T-cell (primary cell): ENCODE data around the gene PCDHB4. TPM values are rescaled to one million over a fixed set of nuclear protein-coding genes. Genes with fewer than 3 reads are reported as not detected.
"Not testable (repeated sequence)": the region's sequence is repeated elsewhere in the genome, so short reads cannot be mapped to it uniquely, and the experiment has no call there.

Experiments
- ATAC-seq, 4 experiments: fragments of 200-7000 bp in 3 of 4; fragments of 150-1000 bp in 1 of 4; cut with Tn5 transposase; replicated peaks in 1 of 4; 1 replicate in 3 of 4; 2 replicates in 1 of 4; pipeline ENCODE4 v1.10.0; 2021; ENCODE audit warnings: moderate library complexity in 3 of 4, mild to moderate bottlenecking in 2 of 4, moderate number of reproducible peaks in 1 of 4
- CTCF ChIA-PET, 2 donors: fragments of 300-600 bp; sonication (Branson Sonifier 250); formaldehyde crosslinking; loops; one replicate each; lab custom pipeline; 2022; ENCODE audit warnings: antibody characterized with exemption in 2 of 2; lab: Charles Lee
- POLR2A ChIA-PET, 2 donors: fragments of 300-600 bp; sonication (Branson Sonifier 250); formaldehyde crosslinking; loops; one replicate each; lab custom pipeline; 2022; ENCODE audit warnings: antibody characterized with exemption in 2 of 2; lab: Charles Lee
- DNase-seq, 35 experiments: peaks; one replicate each; pipeline versions ENCODE4 v3.0.0 to v3.0.0-alpha.2; 2013 to 2023
- H3K27ac ChIP-seq: one replicate; pipeline ENCODE4 v1.5.1; 2013; ENCODE audit warnings: low read length
- H3K27me3 ChIP-seq, 2 experiments: replicated peaks in 1 of 2; 1 replicate in 1 of 2; 2 replicates in 1 of 2; pipeline versions ENCODE4 v1.6.1 to v1.7.0; 2013; ENCODE audit warnings: low read length in 1 of 2, mixed read lengths in 1 of 2; ENCODE audit not compliant: control insufficient read depth in 2 of 2, insufficient read depth in 2 of 2; ENCODE audit errors: extremely low read depth in 1 of 2
- H3K36me3 ChIP-seq, 2 donors: 1 replicate in 1 of 2; 2 replicates in 1 of 2; pipeline versions ENCODE4 v1.6.1 to v1.7.0; 2013; ENCODE audit warnings: low read length in 1 of 2; ENCODE audit not compliant: control insufficient read depth in 2 of 2, insufficient read depth in 1 of 2; ENCODE audit errors: extremely low read depth in 1 of 2
- H3K4me1 ChIP-seq, 2 experiments: 1 replicate in 1 of 2; 2 replicates in 1 of 2; pipeline versions ENCODE4 v1.6.1 to v1.7.0; 2013; ENCODE audit warnings: low read length in 2 of 2, mixed read lengths in 1 of 2; ENCODE audit not compliant: insufficient read depth in 2 of 2, control insufficient read depth in 1 of 2; ENCODE audit errors: extremely low read depth in 1 of 2
- H3K4me3 ChIP-seq, 2 donors: 1 replicate in 1 of 2; 2 replicates in 1 of 2; pipeline versions ENCODE4 v1.5.1 to v1.7.0; 2013; ENCODE audit warnings: mild to moderate bottlenecking in 2 of 2, low read length in 1 of 2, moderate library complexity in 1 of 2; ENCODE audit not compliant: control insufficient read depth in 1 of 2; ENCODE audit errors: extremely low read depth in 1 of 2
- H3K9me3 ChIP-seq: 2 replicates; pipeline ENCODE4 v1.7.0; 2013
- H3K27ac Mint-ChIP-seq, 2 donors: one replicate each; pipeline ENCODE4 v1.8.0; 2020 to 2021; ENCODE audit warnings: mild to moderate bottlenecking in 2 of 2, mixed read lengths in 2 of 2
- H3K27me3 Mint-ChIP-seq, 2 donors: one replicate each; pipeline ENCODE4 v1.8.0; 2021 to 2022; ENCODE audit warnings: mixed read lengths in 2 of 2
- H3K36me3 Mint-ChIP-seq: one replicate; pipeline ENCODE4 v1.8.0; 2021; ENCODE audit warnings: mixed read lengths
- H3K4me1 Mint-ChIP-seq, 3 donors: one replicate each; pipeline ENCODE4 v1.8.0; 2020 to 2022; ENCODE audit warnings: mixed read lengths in 3 of 3, mild to moderate bottlenecking in 1 of 3
- H3K4me3 Mint-ChIP-seq, 3 donors: one replicate each; pipeline ENCODE4 v1.8.0; 2020 to 2022; ENCODE audit warnings: mild to moderate bottlenecking in 3 of 3, mixed read lengths in 3 of 3, moderate library complexity in 3 of 3
- H3K9me3 Mint-ChIP-seq, 3 donors: one replicate each; pipeline ENCODE4 v1.8.0; 2020 to 2022; ENCODE audit warnings: mixed read lengths in 3 of 3
- WGBS: methylation state at CpG from one replicate; pipeline ENCODE4 v1.1.5; 2013; ENCODE audit warnings: missing lambda C conversion rate; ENCODE audit not compliant: insufficient coverage; 5-methylcytosine and 5-hydroxymethylcytosine counted together
- total RNA-seq, 35 experiments: library from RNA in 6 of 35; stranded (reverse) in 6 of 35; fragments of 120-200 nt in 1 of 35; gene quantifications; one replicate each; pipeline versions ENCODE4 v1.2.1 to v1.2.4 and lab custom pipeline; 2013 to 2026

PCDHB4 gene
- total RNA-seq, 5 donors from 2014 or later (not counting 1 experiment from before 2014, with no cell fraction given) = not detected

DNA sequence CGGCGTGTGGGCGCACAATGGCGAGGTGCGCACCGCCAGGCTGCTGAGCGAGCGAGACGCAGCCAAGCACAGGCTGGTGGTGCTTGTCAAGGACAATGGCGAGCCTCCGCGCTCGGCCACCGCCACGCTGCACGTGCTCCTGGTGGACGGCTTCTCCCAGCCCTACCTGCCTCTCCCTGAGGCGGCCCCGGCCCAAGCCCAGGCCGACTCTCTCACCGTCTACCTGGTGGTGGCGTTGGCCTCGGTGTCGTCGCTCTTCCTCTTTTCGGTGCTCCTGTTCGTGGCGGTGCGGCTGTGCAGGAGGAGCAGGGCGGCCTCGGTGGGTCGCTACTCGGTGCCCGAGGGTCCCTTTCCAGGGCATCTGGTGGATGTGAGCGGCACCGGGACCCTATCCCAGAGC lies 30.5 kb downstream of the PCDHB4 start:
- peaks cover 10 to 28% of the 10 kb centered on the region in 2 experiments for H3K27me3 ChIP-seq
- H3K4me1 Mint-ChIP-seq, H3K4me3 Mint-ChIP-seq, POLR2A ChIA-PET, H3K36me3 ChIP-seq, H3K4me3 ChIP-seq, H3K27ac ChIP-seq, ATAC-seq, DNase-seq, H3K4me1 ChIP-seq, CTCF ChIA-PET, H3K9me3 ChIP-seq, H3K27ac Mint-ChIP-seq, H3K36me3 Mint-ChIP-seq: not testable (repeated sequence)
- peaks cover 47 to 60% of the 10 kb centered on the region in 2 donors for H3K27me3 Mint-ChIP-seq
- H3K9me3 Mint-ChIP-seq = peaks cover 6 to 34% (median 21%) of the 10 kb centered on the region in 3 donors
- 40% methylated on average over 34 of the region's 36 CpGs for WGBS

DNA sequence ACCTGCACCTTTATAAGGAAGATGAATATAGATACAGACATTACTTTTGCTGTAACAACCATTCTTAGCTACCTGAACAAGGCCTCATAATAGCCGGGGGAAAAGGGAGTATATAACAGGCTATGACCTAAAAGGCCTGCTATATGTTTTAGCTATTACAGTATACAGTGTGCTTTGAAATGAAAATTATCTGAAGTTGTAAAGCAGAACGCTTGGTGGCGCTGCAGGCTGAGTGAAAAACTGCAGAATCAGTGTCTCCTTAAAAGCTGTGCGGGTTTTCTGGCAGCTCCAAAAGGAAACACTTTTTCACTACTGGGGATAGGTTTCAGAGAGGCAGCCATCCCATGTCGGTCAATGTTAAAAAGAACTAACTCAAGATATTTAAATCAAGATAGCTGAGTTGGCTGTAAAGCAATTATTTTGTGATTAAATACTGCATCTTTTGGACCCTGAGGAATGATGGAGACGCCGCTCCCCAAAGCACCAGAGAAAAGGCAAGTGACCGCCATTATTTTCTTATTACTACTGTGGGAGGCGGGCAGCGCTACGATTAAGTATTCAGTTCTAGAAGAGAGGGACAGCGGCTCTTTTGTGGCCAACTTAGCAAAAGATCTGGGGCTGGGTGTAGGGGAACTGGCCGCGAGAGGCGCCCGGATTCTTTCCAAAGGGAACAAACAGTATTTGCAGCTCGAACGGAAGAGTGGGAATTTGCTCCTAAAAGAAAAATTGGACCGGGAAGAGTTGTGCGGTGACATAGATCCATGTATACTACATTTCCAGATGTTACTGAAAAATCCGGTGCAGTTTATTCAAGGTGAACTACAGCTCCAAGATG lies 34.1 kb downstream of the PCDHB4 start:
- H3K27me3 ChIP-seq = peaks cover 9 to 29% of the 10 kb centered on the region in 2 experiments
- no peak overlapping the region for H3K27ac Mint-ChIP-seq
- peaks cover 38 to 57% of the 10 kb centered on the region in 2 donors for H3K27me3 Mint-ChIP-seq
- no peak overlapping the region for H3K27ac ChIP-seq
- H3K36me3 ChIP-seq = no peaks in the 10 kb centered on the region
- no peak for ATAC-seq
- no peaks in the 10 kb centered on the region for H3K4me1 ChIP-seq
- WGBS = 23% methylated on average over 10 of the region's 21 CpGs
- no peaks in the 10 kb centered on the region for H3K4me1 Mint-ChIP-seq
- no peaks in the 10 kb centered on the region for H3K9me3 ChIP-seq
- H3K4me3 Mint-ChIP-seq = no peak overlapping the region
- ChIA-PET POLR2A (no interaction called here), CTCF (no interaction called here)
- H3K4me3 ChIP-seq = no peak overlapping the region
- H3K36me3 Mint-ChIP-seq = peaks cover 7% of the 10 kb centered on the region
- no peak for DNase-seq
- H3K9me3 Mint-ChIP-seq = peaks cover 0 to 32% (median 27%) of the 10 kb centered on the region in 3 donors

DNA sequence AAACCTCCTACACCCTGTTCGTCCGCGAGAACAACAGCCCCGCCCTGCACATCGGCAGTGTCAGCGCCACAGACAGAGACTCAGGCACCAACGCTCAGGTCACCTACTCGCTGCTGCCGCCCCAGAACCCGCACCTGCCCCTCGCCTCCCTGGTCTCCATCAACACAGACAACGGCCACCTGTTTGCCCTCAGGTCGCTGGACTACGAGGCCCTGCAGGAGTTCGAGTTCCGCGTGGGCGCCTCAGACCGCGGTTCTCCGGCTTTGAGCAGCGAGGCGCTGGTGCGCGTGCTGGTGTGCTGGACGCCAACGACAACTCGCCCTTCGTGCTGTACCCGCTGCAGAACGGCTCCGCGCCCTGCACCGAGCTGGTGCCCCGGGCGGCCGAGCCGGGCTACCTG lies 35.7 kb downstream of the PCDHB4 start:
- CTCF ChIA-PET, H3K36me3 Mint-ChIP-seq, DNase-seq, H3K27ac ChIP-seq, H3K4me3 ChIP-seq, H3K9me3 ChIP-seq, H3K4me1 ChIP-seq, POLR2A ChIA-PET, H3K27ac Mint-ChIP-seq, H3K4me3 Mint-ChIP-seq, ATAC-seq, H3K4me1 Mint-ChIP-seq, H3K36me3 ChIP-seq: not testable (repeated sequence)
- WGBS = 40% methylated on average over 21 of the region's 38 CpGs
- peaks cover 0 to 26% (median 18%) of the 10 kb centered on the region in 3 donors for H3K9me3 Mint-ChIP-seq
- peaks cover 6 to 21% of the 10 kb centered on the region in 2 experiments for H3K27me3 ChIP-seq
- H3K27me3 Mint-ChIP-seq = peaks cover 35 to 47% of the 10 kb centered on the region in 2 donors

DNA sequence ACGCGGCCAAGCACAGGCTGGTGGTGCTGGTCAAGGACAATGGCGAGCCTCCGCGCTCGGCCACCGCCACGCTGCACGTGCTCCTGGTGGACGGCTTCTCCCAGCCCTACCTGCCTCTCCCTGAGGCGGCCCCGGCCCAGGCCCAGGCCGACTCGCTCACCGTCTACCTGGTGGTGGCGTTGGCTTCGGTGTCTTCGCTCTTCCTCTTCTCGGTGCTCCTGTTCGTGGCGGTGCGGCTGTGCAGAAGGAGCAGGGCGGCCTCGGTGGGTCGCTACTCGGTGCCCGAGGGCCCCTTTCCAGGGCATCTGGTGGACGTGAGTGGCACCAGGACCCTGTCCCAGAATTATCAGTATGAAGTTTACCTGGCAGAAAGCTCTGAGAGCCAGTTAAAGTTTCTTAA lies 36.3 kb downstream of the PCDHB4 start:
- peaks cover 0 to 24% (median 18%) of the 10 kb centered on the region in 3 donors for H3K9me3 Mint-ChIP-seq
- 48% methylated on average over 9 of the region's 28 CpGs for whole genome bisulfite sequencing
- H3K27ac Mint-ChIP-seq, H3K36me3 ChIP-seq, ATAC-seq, H3K4me3 Mint-ChIP-seq, H3K36me3 Mint-ChIP-seq, CTCF ChIA-PET, H3K4me1 Mint-ChIP-seq, H3K9me3 ChIP-seq, POLR2A ChIA-PET, H3K4me3 ChIP-seq, H3K27ac ChIP-seq, DNase-seq, H3K4me1 ChIP-seq: not testable (repeated sequence)
- H3K27me3 Mint-ChIP-seq = peaks cover 31 to 44% of the 10 kb centered on the region in 2 donors
- H3K27me3 ChIP-seq = peaks cover 6 to 21% of the 10 kb centered on the region in 2 experiments

DNA sequence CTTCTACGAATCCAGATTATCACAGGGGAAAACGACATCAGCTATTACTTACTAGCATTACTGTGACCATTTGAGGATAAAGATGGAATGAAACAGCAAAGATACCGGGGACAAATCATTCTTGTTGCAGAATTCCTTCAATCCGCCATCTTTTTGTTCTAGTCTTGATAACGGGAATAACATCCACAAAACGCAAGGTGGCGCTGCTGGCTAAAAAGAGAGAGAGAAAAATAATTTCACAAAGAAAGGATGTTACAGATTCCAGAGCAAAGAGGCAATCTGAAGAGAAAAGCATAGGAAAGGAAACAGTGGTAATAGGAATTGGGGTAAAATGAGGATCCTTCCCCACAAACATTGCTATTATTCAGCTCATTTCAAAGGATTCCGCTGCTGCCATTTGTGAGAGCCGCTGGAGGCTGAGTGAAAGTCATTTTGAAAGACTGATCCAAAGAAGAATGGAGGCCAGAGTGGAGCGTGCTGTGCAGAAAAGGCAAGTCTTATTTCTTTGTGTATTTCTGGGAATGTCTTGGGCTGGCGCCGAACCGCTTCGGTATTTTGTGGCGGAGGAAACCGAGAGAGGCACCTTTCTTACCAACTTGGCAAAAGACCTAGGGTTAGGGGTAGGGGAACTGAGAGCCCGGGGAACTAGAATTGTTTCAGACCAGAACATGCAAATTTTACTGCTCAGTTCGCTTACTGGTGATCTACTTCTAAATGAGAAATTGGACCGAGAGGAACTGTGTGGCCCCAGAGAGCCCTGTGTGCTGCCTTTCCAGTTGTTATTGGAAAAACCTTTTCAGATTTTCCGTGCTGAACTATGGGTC lies 51.0 kb downstream of the PCDHB4 start, which contains the start of gene PCDHB7:
Gene PCDHB7, plus strand, starts transcription at position 264 of the 824 bp plus-strand sequence. Its CDS starts 192 bp downstream, at position 456.
- H3K27ac ChIP-seq = no peak within 1 kb of the TSS
- DNase-seq = peak in 7 of 35 experiments; percentile 5 to 40 (median 12)
- H3K27ac Mint-ChIP-seq = no peak within 1 kb of the TSS
- peaks cover 36 to 43% of the 10 kb centered on the region in 2 donors for H3K27me3 Mint-ChIP-seq
- peaks cover 2 to 7% (median 5%) of the 10 kb centered on the region in 3 donors for H3K4me1 Mint-ChIP-seq
- 52% methylated on average over 9 of the region's 20 CpGs for WGBS
- H3K9me3 ChIP-seq = no peaks in the 10 kb centered on the region
- no peak for ATAC-seq
- no peaks in the 10 kb centered on the region for H3K36me3 ChIP-seq
- H3K4me1 ChIP-seq = no peaks in the 10 kb centered on the region
- POLR2A ChIA-PET = no interaction called here
- H3K27me3 ChIP-seq = peaks cover 0 to 14% of the 10 kb centered on the region in 2 experiments
- H3K36me3 Mint-ChIP-seq = no peaks in the 10 kb centered on the region
- H3K9me3 Mint-ChIP-seq = peaks cover 6 to 10% (median 8%) of the 10 kb centered on the region in 3 donors
- H3K4me3 Mint-ChIP-seq = peak within 1 kb of the TSS in 1 of 3 donors; percentile 3
- CTCF ChIA-PET = interaction anchor here (1.0 to 1.5 kb wide), 2 partner anchors 392 kb away, joined by 3 to 5 read pairs; no protein-coding TSS in a partner anchor
- H3K4me3 ChIP-seq = no peak within 1 kb of the TSS
